ENCODE results near the gene TM4SF1.

- TF ChIP-seq CTCF (IDR thresholded peaks at IDR 0.05), result no peak
- no peak for TF ChIP-seq ZBTB33 (IDR thresholded peaks at IDR 0.05; ENCODE audit: borderline replicate concordance, low read depth)
- no peak for TF ChIP-seq PBX3 (IDR thresholded peaks at IDR 0.05)
- no peak for TF ChIP-seq TAF1 (IDR thresholded peaks at IDR 0.05; ENCODE audit: borderline replicate concordance, low read depth, low read length)
- TF ChIP-seq POLR2AphosphoS5 (IDR thresholded peaks at IDR 0.05; ENCODE audit: low read depth, low read length), result no peak
- TF ChIP-seq EP300 (IDR thresholded peaks at IDR 0.05; ENCODE audit: borderline replicate concordance in 1 of 2, low read depth in 1 of 2, low read length in 1 of 2), result no peak
- no peak for TF ChIP-seq SMC3 (IDR thresholded peaks at IDR 0.05; ENCODE audit: low read depth, low read length)
- TF ChIP-seq RCOR1 (IDR thresholded peaks at IDR 0.05; ENCODE audit: low read length), result no peak
- TF ChIP-seq MAX (IDR thresholded peaks at IDR 0.05; ENCODE audit: low read depth), result no peak
- no peak for TF ChIP-seq MXI1 (IDR thresholded peaks at IDR 0.05; ENCODE audit: low read depth, low read length)
- no peak for TF ChIP-seq TEAD4 (IDR thresholded peaks at IDR 0.05; ENCODE audit: borderline replicate concordance, insufficient read depth)
- TF ChIP-seq REST (IDR thresholded peaks at IDR 0.05; ENCODE audit: low read depth, low read length), result no peak
- TF ChIP-seq USF2 (IDR thresholded peaks at IDR 0.05; ENCODE audit: borderline replicate concordance, low read depth, low read length), result no peak
Measured at GRCh38 chr3:149391960-149392359, 14.5 kb upstream of the TM4SF1 start.
